Measurements from ENCODE around the gene COL5A1.

Gene COL5A1

GRCh38 chr9:134678206-134678605 is 36.6 kb downstream of the COL5A1 start:
- no peaks in the 10 kb centered on the region for H3K36me3 ChIP-seq (ENCODE audit: insufficient read depth, low read length)
- H3K79me2 ChIP-seq (ENCODE audit: insufficient read depth, low read length): no peaks in the 10 kb centered on the region
- no peaks in the 10 kb centered on the region for H3K4me1 ChIP-seq (ENCODE audit: insufficient read depth, low read length, severe bottlenecking)

GRCh38 chr9:134678666-134679443 is 37.3 kb downstream of the COL5A1 start:
- H3K79me2 ChIP-seq (ENCODE audit: insufficient read depth, low read length): no peaks in the 10 kb centered on the region
- H4K20me1 ChIP-seq (ENCODE audit: insufficient read depth, low read length): no peaks in the 10 kb centered on the region
- no peak overlapping the region for H2AFZ ChIP-seq (ENCODE audit: low read length)
- H3K9me2 ChIP-seq (ENCODE audit: low read depth, low read length): no peaks in the 10 kb centered on the region
- no peak overlapping the region for H3K27ac ChIP-seq (ENCODE audit: low read depth, low read length, poor library complexity, severe bottlenecking)
- no peak overlapping the region for H3K4me3 ChIP-seq (ENCODE audit: low read depth, low read length, poor library complexity, severe bottlenecking)
- H3K27me3 ChIP-seq (ENCODE audit: insufficient read depth, low read length): 0 out of 2 replicates have a peak, but pooled peaks cover 7% of the 10 kb centered on the region
- no peak overlapping the region for H3K4me2 ChIP-seq (ENCODE audit: low read length)
- H3K4me1 ChIP-seq (ENCODE audit: insufficient read depth, low read length, severe bottlenecking): no peaks in the 10 kb centered on the region
- no peaks in the 10 kb centered on the region for H3F3A ChIP-seq (ENCODE audit: insufficient read depth, low read length)
- TF ChIP-seq, protein P1, sequence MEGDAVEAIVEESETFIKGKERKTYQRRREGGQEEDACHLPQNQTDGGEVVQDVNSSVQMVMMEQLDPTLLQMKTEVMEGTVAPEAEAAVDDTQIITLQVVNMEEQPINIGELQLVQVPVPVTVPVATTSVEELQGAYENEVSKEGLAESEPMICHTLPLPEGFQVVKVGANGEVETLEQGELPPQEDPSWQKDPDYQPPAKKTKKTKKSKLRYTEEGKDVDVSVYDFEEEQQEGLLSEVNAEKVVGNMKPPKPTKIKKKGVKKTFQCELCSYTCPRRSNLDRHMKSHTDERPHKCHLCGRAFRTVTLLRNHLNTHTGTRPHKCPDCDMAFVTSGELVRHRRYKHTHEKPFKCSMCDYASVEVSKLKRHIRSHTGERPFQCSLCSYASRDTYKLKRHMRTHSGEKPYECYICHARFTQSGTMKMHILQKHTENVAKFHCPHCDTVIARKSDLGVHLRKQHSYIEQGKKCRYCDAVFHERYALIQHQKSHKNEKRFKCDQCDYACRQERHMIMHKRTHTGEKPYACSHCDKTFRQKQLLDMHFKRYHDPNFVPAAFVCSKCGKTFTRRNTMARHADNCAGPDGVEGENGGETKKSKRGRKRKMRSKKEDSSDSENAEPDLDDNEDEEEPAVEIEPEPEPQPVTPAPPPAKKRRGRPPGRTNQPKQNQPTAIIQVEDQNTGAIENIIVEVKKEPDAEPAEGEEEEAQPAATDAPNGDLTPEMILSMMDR (IDR thresholded peaks at IDR 0.05; ENCODE audit: low read length): no peak
- no peak for TF ChIP-seq EZH2 (IDR thresholded peaks at IDR 0.05; ENCODE audit: borderline replicate concordance, low read length)
- H3K36me3 ChIP-seq (ENCODE audit: insufficient read depth, low read length): no peaks in the 10 kb centered on the region
- no peak overlapping the region for H3K9ac ChIP-seq (ENCODE audit: low read length)
- H3K9me3 ChIP-seq (ENCODE audit: low read length): no peaks in the 10 kb centered on the region

More at GRCh38 chr9:134678206-134678605, 36.6 kb downstream of the COL5A1 start:
- Histone ChIP-seq H3K27ac (ENCODE audit: low read depth, low read length, poor library complexity, severe bottlenecking) (no peak overlapping the region), H4K20me1 (ENCODE audit: insufficient read depth, low read length) (no peaks in the 10 kb centered on the region), H3K4me2 (ENCODE audit: low read length) (no peak overlapping the region), H3K9ac (ENCODE audit: low read length) (no peak overlapping the region), H3K9me3 (ENCODE audit: low read length) (no peaks in the 10 kb centered on the region), H2AFZ (ENCODE audit: low read length) (no peak overlapping the region), H3K9me2 (ENCODE audit: low read depth, low read length) (no peaks in the 10 kb centered on the region), H3F3A (ENCODE audit: insufficient read depth, low read length) (no peaks in the 10 kb centered on the region), H3K27me3 (ENCODE audit: insufficient read depth, low read length) (0 out of 2 replicates have a peak, but pooled peaks cover 7% of the 10 kb centered on the region), H3K4me3 (ENCODE audit: low read depth, low read length, poor library complexity, severe bottlenecking) (no peak overlapping the region)
- TF ChIP-seq EZH2 (IDR thresholded peaks at IDR 0.05; ENCODE audit: borderline replicate concordance, low read length): no peak
- TF ChIP-seq, protein P1 (IDR thresholded peaks at IDR 0.05; ENCODE audit: low read length): no peak

DNA sequence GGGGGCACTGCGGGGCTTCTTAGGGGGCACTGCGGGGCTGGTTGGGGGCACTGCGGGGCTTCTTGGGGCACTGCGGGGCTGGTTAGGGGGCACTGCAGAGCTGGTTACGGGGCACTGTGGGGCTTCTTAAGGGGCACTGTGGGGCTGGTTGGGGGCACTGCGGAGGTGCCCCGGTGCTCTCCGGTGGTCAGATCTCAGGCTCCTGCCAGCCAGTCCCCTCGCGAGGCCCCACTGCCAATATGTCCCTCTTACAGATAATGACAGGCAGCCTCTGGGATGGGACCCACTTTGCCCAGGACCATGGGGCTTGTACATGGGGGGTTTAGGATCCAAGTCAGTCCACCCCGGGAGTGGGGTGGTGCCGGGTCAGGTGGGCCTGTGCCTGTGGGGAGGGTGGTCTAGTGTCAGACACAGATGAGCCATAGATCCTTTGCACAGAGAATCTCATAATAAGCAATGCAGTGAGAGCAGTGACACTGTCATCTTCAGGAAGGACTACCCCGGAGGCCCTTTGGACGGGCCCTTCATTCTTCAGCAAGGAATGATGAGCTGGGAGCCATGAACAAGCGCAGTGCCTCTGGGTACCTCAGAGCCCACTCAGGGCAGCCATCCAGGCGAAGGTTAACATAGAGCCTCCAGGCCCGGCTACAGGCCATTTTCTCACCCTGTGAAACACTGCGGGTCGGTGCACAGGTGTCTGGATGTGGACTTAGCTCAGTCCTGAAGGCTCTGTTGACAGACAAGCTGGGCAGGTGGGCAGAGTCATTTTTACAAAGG is 38.2 kb downstream of the COL5A1 start:
- H3K9me2 ChIP-seq (ENCODE audit: low read depth, low read length): no peaks in the 10 kb centered on the region

More for the DNA sequence above, 38.2 kb downstream of the COL5A1 start:
- TF ChIP-seq, protein P1 (IDR thresholded peaks at IDR 0.05; ENCODE audit: low read length): no peak
- TF ChIP-seq EZH2 (IDR thresholded peaks at IDR 0.05; ENCODE audit: borderline replicate concordance, low read length): no peak
- no peaks in the 10 kb centered on the region for H3F3A ChIP-seq (ENCODE audit: insufficient read depth, low read length)
- no peak overlapping the region for H3K4me3 ChIP-seq (ENCODE audit: low read depth, low read length, poor library complexity, severe bottlenecking)
- no peaks in the 10 kb centered on the region for H3K4me1 ChIP-seq (ENCODE audit: insufficient read depth, low read length, severe bottlenecking)
- H3K27me3 ChIP-seq (ENCODE audit: insufficient read depth, low read length): 0 out of 2 replicates have a peak, but pooled peaks cover 7% of the 10 kb centered on the region
- H3K4me2 ChIP-seq (ENCODE audit: low read length): no peak overlapping the region
- H3K27ac ChIP-seq (ENCODE audit: low read depth, low read length, poor library complexity, severe bottlenecking): no peak overlapping the region
- no peak overlapping the region for H2AFZ ChIP-seq (ENCODE audit: low read length)
- H3K9ac ChIP-seq (ENCODE audit: low read length): no peak overlapping the region
- H3K36me3 ChIP-seq (ENCODE audit: insufficient read depth, low read length): no peaks in the 10 kb centered on the region
- no peaks in the 10 kb centered on the region for H3K79me2 ChIP-seq (ENCODE audit: insufficient read depth, low read length)
- H3K9me3 ChIP-seq (ENCODE audit: low read length): no peaks in the 10 kb centered on the region
- H4K20me1 ChIP-seq (ENCODE audit: insufficient read depth, low read length): no peaks in the 10 kb centered on the region

All from OCI-LY1 (cell line).